Neural cell (in vitro differentiated cells): ENCODE results near the gene PID1. TPM values are rescaled to one million over a fixed set of nuclear protein-coding genes. Genes with fewer than 3 reads are reported as not detected.
A peak's percentile ranks its signal among the peaks of the same experiment; 100 is the strongest.

Source experiments
- H2AFZ ChIP-seq: fragments of 200-600, 300-800 bp; sonication (generic), shearing (Covaris generic); 2 replicates; pipeline ENCODE4 v1.6.0; 2014; ENCODE audit warnings: low read depth, mild to moderate bottlenecking, antibody characterized with exemption, low read length, moderate library complexity
- H3F3A ChIP-seq: fragments of 200-600 bp; shearing (Covaris generic); 2 replicates; pipeline ENCODE4 v1.6.1; 2016; ENCODE audit warnings: mild to moderate bottlenecking, moderate library complexity, mixed read lengths, antibody characterized with exemption, low read length; ENCODE audit not compliant: insufficient read depth, poor library complexity, severe bottlenecking
- H3K27ac ChIP-seq: fragments of 200-600, 300-800 bp; sonication (generic), shearing (Covaris generic); 2 replicates; pipeline ENCODE4 v1.5.1; 2014; ENCODE audit warnings: mild to moderate bottlenecking, low read length, moderate library complexity
- H3K27me3 ChIP-seq: fragments of 300-800, 200-600 bp; sonication (generic), shearing (Covaris generic); 2 replicates; pipeline ENCODE4 v1.6.0; 2014; ENCODE audit warnings: mild to moderate bottlenecking, low read depth, low read length, moderate library complexity; ENCODE audit not compliant: insufficient read depth
- H3K36me3 ChIP-seq: fragments of 300-800, 200-600 bp; sonication (generic), shearing (Covaris generic); 2 replicates; pipeline ENCODE4 v1.5.1; 2014; ENCODE audit warnings: mild to moderate bottlenecking, antibody characterized with exemption, low read length, moderate library complexity; ENCODE audit not compliant: insufficient read depth
- H3K4me2 ChIP-seq: fragments of 300-800, 200-600 bp; sonication (generic), shearing (Covaris generic); 2 replicates; pipeline ENCODE4 v1.6.0; 2014; ENCODE audit warnings: mild to moderate bottlenecking, low read length
- H3K4me3 ChIP-seq: fragments of 300-800, 200-600 bp; sonication (generic), shearing (Covaris generic); 2 replicates; pipeline ENCODE4 v1.5.1; 2014; ENCODE audit warnings: mild to moderate bottlenecking, low read length, moderate library complexity
- H3K79me2 ChIP-seq: fragments of 200-600 bp; shearing (Covaris generic); replicated peaks from 2 replicates; pipeline ENCODE4 v1.6.0; 2014; ENCODE audit warnings: mild to moderate bottlenecking, low read length, moderate library complexity; ENCODE audit not compliant: insufficient read depth
- H3K9ac ChIP-seq: fragments of 300-800, 200-600 bp; sonication (generic), shearing (Covaris generic); 2 replicates; pipeline ENCODE4 v1.6.1; 2016; ENCODE audit warnings: mild to moderate bottlenecking, low read length, mixed read lengths
- H3K9me2 ChIP-seq: fragments of 200-600 bp; shearing (Covaris generic); 2 replicates; pipeline ENCODE4 v1.6.1; 2016; ENCODE audit warnings: mild to moderate bottlenecking, low read length, mixed read lengths; ENCODE audit not compliant: insufficient read depth
- H3K9me3 ChIP-seq: fragments of 200-600, 300-800 bp; sonication (generic), shearing (Covaris generic); 2 replicates; pipeline ENCODE4 v1.6.1; 2016; ENCODE audit warnings: mild to moderate bottlenecking, mixed run types, low read length, moderate library complexity, mixed read lengths
- H4K20me1 ChIP-seq: fragments of 200-600 bp; shearing (Covaris generic); 2 replicates; pipeline ENCODE4 v1.6.1; 2016; ENCODE audit warnings: mild to moderate bottlenecking, mixed run types; ENCODE audit not compliant: insufficient read depth
- CTCF ChIP-seq: fragments of 450-650 bp; IDR thresholded peaks from 2 replicates; pipeline ENCODE4 v1.5.1; 2014; ENCODE audit warnings: antibody characterized with exemption, mild to moderate bottlenecking, moderate library complexity; ENCODE audit not compliant: poor library complexity, severe bottlenecking
- EP300 ChIP-seq: fragments of 450-650 bp; conservative IDR thresholded peaks from 2 replicates; pipeline ENCODE4 v1.6.1; 2014; ENCODE audit warnings: antibody characterized with exemption, mild to moderate bottlenecking, moderate library complexity; ENCODE audit not compliant: poor library complexity, severe bottlenecking
- EZH2 ChIP-seq: fragments of 200-600, 300-800 bp; shearing (Covaris generic), sonication (generic); IDR thresholded peaks from 2 replicates; pipeline ENCODE4 v1.6.1; 2014; ENCODE audit warnings: antibody characterized with exemption, low read length, borderline replicate concordance, mild to moderate bottlenecking; ENCODE audit not compliant: insufficient read depth, poor library complexity, severe bottlenecking
- MXI1 ChIP-seq: fragments of 450-650 bp; conservative IDR thresholded peaks from 2 replicates; pipeline ENCODE4 v1.6.1; 2014; ENCODE audit warnings: antibody characterized with exemption, mild to moderate bottlenecking; ENCODE audit not compliant: poor library complexity, severe bottlenecking
- POLR2AphosphoS5 ChIP-seq: IDR thresholded peaks from 2 replicates; pipeline ENCODE4 v1.6.1; 2012
- RAD21 ChIP-seq: fragments of 450-650 bp; conservative IDR thresholded peaks from 2 replicates; pipeline ENCODE4 v1.6.1; 2014; ENCODE audit warnings: antibody characterized with exemption, mild to moderate bottlenecking, moderate library complexity
- REST ChIP-seq: IDR thresholded peaks from 2 replicates; pipeline ENCODE4 v1.6.1; 2012; ENCODE audit warnings: borderline replicate concordance
- SMC3 ChIP-seq: fragments of 450-650 bp; conservative IDR thresholded peaks from 2 replicates; pipeline ENCODE4 v1.6.1; 2014; ENCODE audit warnings: antibody characterized with exemption, mild to moderate bottlenecking, moderate library complexity; ENCODE audit not compliant: poor library complexity
- TAF1 ChIP-seq: IDR thresholded peaks from 2 replicates; pipeline ENCODE4 v1.6.1; 2012; ENCODE audit warnings: low read depth
- polyA plus RNA-seq: library from polyadenylated mRNA; depleted of rRNA; stranded (reverse); fragments of >200 nt; gene quantifications from 2 replicates; pipeline ENCODE4 v1.2.3, GENCODE V29; 2014

The PID1 gene
- polyA plus RNA-seq, 1 donor from 2014 or later = 11.0 TPM

GRCh38 chr2:229268626-229269025 lies 2.5 kb downstream of the PID1 start:
- no peak for TF ChIP-seq TAF1
- TF ChIP-seq REST = no peak
- no peak for TF ChIP-seq EP300
- TF ChIP-seq RAD21 = no peak
- no peak for TF ChIP-seq POLR2AphosphoS5
- TF ChIP-seq CTCF = no peak
- no peak for TF ChIP-seq SMC3
- TF ChIP-seq EZH2 = no peak
- no peak for TF ChIP-seq MXI1
- Histone ChIP-seq H3K9me2 (no peaks in the 10 kb centered on the region), H3K36me3 (no peaks in the 10 kb centered on the region), H3F3A (no peaks in the 10 kb centered on the region), H3K79me2 (no peaks in the 10 kb centered on the region), H3K9ac (no peak overlapping the region), H2AFZ (no peak overlapping the region), H3K4me2 (no peak overlapping the region), H3K27ac (no peak overlapping the region), H3K27me3 (no peaks in the 10 kb centered on the region), H3K9me3 (no peaks in the 10 kb centered on the region), H4K20me1 (no peaks in the 10 kb centered on the region), H3K4me3 (peak overlapping the region; percentile 77)

DNA sequence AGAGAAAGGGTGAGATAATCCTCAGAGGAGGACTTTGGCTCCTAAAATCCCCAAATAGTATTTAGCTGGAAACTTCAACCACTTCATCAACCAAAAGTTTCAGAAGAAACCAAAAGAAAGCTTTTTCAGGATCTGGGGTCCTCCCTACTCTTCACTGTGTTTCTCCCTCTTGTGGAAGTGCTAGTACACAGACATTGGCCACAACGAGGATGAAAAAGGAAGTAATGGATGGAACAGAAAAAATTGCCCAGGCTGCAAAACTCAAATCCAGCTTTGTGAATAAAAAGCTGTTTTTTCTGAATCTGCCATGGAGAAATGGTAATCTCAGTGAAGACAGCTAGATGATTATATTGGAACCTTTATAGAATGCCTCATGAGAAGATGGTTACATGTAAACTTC lies 4.0 kb downstream of the PID1 start:
- H3K36me3 ChIP-seq = no peaks in the 10 kb centered on the region
- no peak overlapping the region for H2AFZ ChIP-seq
- H4K20me1 ChIP-seq = no peaks in the 10 kb centered on the region
- H3K4me3 ChIP-seq = no peak overlapping the region
- TF ChIP-seq REST (no peak), SMC3 (no peak), POLR2AphosphoS5 (no peak), CTCF (no peak), MXI1 (no peak), RAD21 (no peak), EZH2 (no peak), TAF1 (no peak), EP300 (no peak)
- no peak overlapping the region for H3K27ac ChIP-seq
- H3K79me2 ChIP-seq = no peaks in the 10 kb centered on the region
- no peaks in the 10 kb centered on the region for H3K27me3 ChIP-seq
- no peaks in the 10 kb centered on the region for H3K9me2 ChIP-seq
- H3F3A ChIP-seq = no peaks in the 10 kb centered on the region
- H3K9ac ChIP-seq = no peak overlapping the region
- H3K4me2 ChIP-seq = no peak overlapping the region
- H3K9me3 ChIP-seq = no peaks in the 10 kb centered on the region
